ENCODE results near the gene SLC4A4.

Gene SLC4A4

DNA sequence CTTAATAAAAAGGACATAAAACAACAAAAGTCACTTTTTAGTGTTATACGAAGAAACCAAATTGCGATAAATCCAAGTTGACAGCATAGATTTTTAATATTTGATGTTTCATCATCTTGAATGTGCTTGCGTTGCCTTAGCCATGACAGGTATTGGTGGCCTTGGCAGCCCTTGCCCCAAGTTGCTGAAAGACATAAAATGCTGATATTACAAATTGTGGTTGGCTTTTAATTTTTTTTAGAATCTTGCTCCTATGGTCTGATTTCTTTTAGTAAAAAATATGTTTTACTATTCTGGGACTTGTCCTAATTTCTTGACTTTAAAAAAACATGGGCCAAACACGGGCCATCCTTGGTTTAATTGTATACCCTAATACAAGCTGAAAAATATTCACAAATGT, 122.6 kb downstream of the SLC4A4 start:
- no peak for DNase-seq (ENCODE audit: low spot score)
- no peak overlapping the region for H3K4me3 ChIP-seq
- no peak overlapping the region for H3K27ac ChIP-seq
- no peak for TF ChIP-seq CTCF (IDR thresholded peaks at IDR 0.05)

DNA sequence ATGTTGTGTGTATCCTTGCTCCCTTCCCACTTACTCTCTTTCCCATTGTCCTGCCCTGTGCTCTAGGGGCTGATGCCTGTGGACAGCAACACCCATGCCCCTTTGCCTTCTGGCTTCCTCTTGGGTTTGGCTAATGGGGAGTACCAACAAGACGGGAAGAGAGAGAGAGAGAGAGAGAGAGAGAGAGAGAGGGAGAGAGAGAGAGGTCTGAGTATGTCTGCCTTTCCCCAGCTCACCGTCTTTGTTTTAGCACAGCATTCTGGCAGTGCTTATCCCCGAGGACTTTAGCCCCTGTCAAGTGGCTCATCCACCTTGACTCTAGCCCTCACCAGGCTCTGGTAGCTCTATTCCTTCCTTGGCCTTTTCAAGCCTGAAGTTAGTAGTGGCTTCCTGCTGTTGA, 128.0 kb downstream of the SLC4A4 start:
- Histone ChIP-seq H3K4me3 (no peak overlapping the region), H3K27ac (no peak overlapping the region)
- no peak for DNase-seq (ENCODE audit: low spot score)
- no peak for TF ChIP-seq CTCF (IDR thresholded peaks at IDR 0.05)

GRCh38 chr4:71468116-71468710, 129.4 kb downstream of the SLC4A4 start:
- no peak for DNase-seq (ENCODE audit: low spot score)
- H3K4me3 ChIP-seq = no peak overlapping the region
- H3K27ac ChIP-seq = no peak overlapping the region
- TF ChIP-seq CTCF (IDR thresholded peaks at IDR 0.05) = no peak

DNA sequence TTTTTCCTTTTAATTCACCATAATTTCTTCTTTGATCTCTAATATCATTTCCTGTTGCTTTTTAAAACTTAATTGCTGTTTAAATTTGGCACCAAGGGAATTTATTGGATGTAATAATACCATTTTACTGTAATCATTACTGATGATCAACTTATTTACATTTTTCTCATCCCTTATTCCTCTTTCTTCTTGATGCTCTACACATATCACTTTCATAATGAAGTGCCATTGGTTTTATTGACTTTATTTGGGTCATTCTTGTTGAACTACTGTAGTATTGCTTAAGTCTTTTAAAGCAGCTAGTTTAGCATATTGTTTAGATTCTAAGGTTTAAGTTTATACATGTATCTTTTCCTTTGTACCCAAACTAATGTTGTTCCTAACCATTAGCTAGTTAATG, 130.7 kb downstream of the SLC4A4 start:
- DNase-seq (ENCODE audit: low spot score) = no peak
- H3K4me3 ChIP-seq = no peak overlapping the region
- no peak for TF ChIP-seq CTCF (IDR thresholded peaks at IDR 0.05)
- H3K27ac ChIP-seq = no peak overlapping the region

GRCh38 chr4:71470524-71470923, 131.7 kb downstream of the SLC4A4 start:
- no peak overlapping the region for H3K4me3 ChIP-seq
- no peak overlapping the region for H3K27ac ChIP-seq
- TF ChIP-seq CTCF (IDR thresholded peaks at IDR 0.05) = no peak
- DNase-seq (ENCODE audit: low spot score) = no peak

GRCh38 chr4:71472946-71473345, 134.1 kb downstream of the SLC4A4 start:
- DNase-seq (ENCODE audit: low spot score) = no peak
- no peak for TF ChIP-seq CTCF (IDR thresholded peaks at IDR 0.05)
- Histone ChIP-seq H3K4me3 (no peak overlapping the region), H3K27ac (no peak overlapping the region)

DNA sequence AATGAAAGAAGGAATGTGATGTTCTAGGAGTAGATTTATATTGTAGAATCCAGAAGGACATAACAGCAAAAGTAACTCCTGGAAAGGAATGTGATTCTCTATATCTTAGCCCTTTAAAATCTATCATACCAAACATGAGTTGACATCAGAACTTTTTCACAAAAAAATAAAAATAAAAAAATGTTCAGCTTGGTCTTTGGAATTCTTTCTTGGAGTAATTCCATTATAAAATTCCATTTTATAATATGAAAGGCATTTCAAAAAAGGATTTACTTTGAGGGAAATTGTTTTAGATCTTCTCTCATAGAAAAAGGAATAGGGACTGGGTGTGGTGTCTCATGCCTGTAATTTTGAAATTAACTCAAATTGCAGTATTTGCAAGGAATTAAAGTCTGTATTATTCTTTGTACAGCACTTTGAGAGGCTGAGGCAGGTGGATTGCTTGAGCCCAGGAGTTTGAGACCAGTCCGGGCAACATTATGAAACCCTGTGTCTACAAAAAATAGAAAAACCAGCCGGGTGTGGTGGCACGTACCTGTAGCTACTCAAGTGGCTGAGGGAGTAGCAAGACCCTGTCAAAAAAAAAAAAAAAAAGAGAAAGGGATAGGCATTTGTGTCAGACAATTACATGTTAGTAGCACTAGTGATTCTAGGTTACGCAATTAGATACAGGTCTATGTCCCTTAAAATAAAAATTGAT, 134.9 kb downstream of the SLC4A4 start:
- no peak for TF ChIP-seq CTCF (IDR thresholded peaks at IDR 0.05)

More for the DNA sequence above, 134.9 kb downstream of the SLC4A4 start:
- Histone ChIP-seq H3K27ac (no peak overlapping the region), H3K4me3 (no peak overlapping the region)
- no peak for DNase-seq (ENCODE audit: low spot score)

Data from coronary artery (tissue), 2 donors.